Activated gamma-delta T cell (primary cell): Measurements from ENCODE around the gene LSM3.

ENCODE experiments used
- DNase-seq: peaks from one replicate; lab custom pipeline; 2025; lab: John Stamatoyannopoulos, UW

The LSM3 gene

DNA sequence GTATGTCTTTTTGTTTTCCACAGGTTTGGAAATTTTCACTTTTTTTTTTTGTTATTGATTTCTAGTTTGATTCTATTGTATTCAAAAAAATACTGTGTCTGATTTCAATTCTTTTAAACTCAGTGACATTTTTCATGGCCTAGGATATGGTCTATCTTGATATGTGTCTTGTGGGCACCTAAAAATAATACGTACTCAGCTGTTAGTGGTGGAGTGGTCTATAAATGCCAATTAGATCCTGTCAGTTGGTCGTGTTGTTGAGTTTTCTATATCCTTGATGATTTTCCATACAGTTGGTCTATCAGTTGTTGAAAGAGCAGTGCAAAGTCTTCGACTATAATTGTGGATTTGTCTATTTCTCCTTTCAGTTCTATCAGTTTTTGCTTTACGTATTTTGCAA is 61.7 kb downstream of the LSM3 start:
- DNase-seq = no peak

GRCh38 chr3:14241716-14242115 is 63.1 kb downstream of the LSM3 start:
- no peak for DNase-seq

GRCh38 chr3:14242490-14243311 is 64.1 kb downstream of the LSM3 start:
- no peak for DNase-seq

- DNase-seq = no peak
Observed at GRCh38 chr3:14243782-14244181, 65.2 kb downstream of the LSM3 start.

- no peak for DNase-seq
Observed at GRCh38 chr3:14244521-14245247, 66.1 kb downstream of the LSM3 start.

DNA sequence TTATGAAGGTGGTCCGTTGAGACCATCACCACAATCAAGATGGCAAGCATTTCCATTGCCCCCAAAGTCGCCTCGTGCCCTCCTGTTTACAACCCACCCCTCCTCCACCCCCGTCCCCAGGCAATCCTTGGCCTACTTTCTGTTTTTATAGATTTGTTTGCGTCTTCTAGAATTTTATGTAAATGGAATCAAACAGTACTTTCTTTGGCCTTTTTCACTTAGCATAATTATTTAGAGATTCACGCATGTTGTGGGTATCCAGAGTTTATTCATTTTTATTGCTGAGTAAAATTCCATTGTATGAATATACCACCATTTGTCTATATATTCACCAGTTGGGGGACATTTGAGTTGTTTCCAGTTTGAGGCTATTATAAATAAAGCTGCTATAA is 66.6 kb downstream of the LSM3 start:
- no peak for DNase-seq

GRCh38 chr3:14245822-14246221 is 67.2 kb downstream of the LSM3 start:
- DNase-seq = no peak

GRCh38 chr3:14246414-14246813 is 67.8 kb downstream of the LSM3 start:
- DNase-seq = no peak

GRCh38 chr3:14248477-14248848 is 69.8 kb downstream of the LSM3 start:
- no peak for DNase-seq

DNA sequence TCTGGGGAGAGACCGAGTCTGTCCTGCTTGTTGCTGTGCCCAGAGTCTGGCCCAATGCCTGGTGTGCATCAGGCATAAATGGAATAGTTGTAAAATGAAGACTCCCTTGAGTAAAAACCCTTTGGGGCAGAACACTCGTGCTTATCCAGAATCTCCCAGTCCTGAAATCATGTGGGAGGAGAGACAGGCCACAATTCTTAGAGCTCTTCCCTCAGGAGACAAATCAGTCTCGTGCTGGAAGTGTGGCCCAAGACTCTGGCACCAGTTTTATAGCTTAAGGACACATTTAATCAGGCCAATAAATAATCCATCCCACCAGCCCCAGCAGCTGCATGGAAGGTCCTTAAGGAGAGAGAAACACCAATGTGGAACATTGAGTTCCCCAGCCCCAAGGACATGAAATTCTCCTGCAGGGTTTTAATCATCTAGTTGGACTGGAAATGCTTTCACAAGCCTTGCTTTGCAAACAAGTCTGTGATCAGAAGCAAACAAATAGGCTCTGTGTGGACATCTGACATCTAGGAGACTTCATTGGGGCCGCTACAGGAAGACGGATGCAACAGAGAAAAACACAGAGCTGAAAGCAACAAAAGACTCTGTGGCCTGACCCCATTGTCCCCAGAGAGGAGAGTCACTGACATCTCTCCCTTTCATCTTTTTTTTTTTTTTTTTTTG is 70.4 kb downstream of the LSM3 start:
- no peak for DNase-seq
